ENCODE measurements around the gene TTC34.

Gene TTC34

DNA sequence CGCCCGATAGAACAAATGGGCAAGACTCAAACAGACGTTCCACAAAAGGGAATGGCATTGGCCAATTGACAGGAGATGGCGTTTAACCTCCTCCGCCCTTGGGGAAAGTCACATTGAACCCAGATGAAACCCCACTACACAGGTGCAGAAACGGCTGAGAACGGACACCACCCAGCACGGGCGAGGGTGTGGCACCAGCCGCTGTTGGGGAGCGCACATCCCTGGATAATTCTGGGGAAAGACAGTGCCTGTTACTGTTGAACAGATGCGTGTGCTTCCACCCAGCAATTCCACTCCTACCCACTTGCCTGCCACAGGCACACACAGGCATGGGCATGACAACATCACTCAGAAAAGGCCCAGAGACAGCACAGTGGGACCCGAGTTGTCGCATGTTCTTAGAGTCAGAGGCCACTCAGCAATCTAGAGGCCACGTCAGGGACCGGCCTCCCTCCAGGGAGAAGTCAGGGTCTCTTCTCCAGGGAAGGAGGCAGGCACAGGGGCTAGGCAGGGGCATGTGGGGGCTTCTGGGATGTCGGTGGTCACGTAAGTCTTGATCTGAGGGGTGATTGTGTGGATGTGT lies 199.7 kb downstream of the TTC34 start:
- DNase-seq = no peak

DNA sequence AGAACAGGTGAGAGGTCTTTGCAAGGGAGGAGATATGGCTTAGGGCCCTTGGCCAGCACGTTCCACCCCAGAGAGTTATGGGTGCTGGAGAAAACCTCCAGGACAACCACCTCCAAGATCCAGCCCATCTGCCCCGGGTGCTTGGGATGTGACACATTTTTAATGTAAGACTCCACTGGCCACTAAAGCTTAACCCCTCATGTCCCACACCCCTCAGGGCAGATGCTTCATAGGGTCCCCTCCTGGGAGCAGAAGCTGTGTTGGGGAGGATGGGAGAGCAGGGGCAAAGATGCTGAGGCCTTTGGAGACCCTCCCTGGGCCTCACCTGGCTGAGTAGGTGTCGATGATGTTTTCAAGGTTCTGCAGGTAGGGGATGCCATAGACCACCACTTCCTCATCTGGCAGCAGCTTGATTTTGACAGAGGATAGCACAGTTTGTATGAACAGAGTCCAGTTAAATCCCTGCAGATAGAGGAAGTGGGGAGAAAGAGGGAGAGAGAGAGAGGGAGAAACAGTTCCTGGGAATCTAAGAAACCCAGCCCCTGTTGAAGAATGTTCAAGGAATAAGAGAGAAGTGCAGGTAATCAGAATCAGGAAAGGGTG lies 203.1 kb downstream of the TTC34 start:
- no peak for DNase-seq

DNA sequence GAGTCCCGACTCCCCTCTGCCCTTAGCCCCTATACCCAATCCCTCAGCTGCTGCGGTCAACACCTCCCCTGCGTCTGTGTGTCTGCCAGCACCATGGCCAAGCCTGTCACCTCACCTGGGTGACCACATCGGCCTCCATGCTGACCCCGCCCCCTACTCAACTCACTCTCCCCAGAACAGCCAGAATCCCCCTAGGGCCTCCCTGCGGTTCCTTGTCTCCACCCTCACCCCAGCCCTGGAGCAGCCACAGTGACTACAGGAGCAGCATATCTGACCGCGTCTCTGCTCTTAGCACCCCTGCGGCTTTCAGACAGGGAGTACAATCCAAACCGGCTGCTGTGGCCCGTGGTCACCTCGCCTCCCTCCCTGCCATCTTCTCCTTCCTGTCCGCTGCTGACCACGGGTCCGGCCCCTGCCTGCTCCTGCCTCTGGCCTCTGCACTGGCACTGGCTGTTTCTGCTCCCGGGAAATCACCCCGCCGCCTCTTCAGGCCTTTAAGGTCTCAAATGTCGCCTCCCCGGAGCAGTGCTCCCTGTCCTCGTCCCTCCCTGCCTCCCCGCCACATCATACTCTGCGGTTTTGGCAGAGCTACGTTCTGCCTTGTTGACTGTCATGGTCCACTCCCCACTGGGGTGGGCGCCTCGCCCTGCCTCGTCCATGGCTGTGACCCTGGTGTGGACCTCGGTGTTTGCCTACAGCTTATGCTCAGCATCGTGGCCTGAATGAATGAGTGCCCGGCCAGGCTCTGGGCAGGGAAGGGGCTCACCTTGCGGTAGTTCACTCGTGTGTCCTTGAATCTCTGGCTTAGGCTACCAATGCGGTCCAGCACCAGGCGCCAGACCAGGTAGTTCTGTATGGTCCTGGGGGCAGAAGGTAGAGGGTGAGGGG lies 203.8 kb downstream of the TTC34 start:
- DNase-seq = no peak

DNA sequence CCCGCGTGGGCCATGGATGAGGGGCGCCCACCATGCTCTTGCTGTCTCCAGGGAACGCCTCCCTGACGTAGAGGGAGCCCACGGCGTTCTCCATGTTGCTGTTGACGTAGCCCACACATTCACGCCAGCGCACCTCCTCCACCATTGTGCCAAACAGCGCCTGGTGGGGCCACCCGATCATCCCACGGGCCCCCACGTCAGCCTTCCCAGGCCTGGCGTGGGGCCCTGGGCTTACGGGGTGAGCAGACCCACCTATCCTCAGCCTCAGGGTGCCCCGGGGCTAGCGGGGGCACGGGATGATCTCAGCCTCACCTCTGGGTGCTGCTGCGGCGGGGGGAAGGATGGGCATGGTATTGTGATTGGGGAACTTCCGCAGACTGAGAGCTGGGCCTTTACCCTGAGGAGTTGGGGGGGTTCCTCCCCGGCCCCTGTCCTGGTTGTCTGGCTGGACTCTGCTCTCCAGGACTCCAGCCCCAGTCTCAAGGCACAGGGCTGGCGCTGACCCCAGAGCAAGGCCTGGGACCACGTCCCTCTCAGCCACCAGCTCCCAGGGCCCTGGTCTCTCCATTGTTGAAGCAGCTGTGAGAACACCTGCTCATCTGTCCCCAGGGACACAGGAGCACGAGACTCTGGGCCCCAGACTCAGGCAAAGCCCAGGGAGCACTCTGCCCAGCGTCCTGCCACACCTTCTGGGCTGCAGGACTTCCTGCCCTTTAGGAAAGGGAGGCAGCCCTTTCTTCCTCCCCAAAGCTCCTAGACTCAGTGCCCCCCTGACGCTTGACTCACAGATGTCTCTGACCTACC lies 204.8 kb downstream of the TTC34 start:
- DNase-seq = no peak

DNA sequence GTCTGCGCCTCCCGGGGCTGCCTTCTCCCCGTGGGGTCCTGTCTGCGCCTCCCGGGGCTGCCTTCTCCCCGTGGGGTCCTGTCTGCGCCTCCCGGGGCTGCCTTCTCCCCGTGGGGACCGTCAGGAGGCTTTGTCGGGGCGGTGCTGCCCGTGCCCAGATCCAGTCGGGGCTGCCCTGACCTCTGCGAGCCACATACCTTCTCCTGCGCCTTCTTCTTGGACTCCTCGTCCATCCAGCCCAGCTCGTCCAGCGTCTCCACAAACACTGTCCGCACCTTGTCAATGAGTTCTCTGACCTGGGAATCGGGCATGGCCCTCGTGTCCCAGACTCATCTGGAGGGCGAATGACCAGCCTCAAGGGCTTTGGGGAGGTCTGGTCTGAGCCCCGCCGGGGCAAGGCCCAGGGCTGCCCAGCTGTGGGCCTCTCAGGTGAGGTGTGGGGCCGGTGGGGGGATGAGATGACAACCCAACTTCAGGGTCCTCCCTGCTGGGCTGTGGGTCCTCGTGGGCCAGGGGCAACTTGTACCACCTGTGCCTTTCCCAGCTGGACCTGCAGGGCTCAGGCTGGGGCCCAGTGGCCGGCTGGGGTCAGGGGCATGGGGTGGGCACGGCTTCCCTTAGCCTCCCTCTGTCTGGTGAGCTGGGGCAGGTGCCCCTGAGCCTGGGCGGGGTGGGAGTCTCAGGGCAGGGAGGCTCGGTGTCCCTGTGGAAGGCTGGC lies 205.5 kb downstream of the TTC34 start:
- no peak for DNase-seq

DNA sequence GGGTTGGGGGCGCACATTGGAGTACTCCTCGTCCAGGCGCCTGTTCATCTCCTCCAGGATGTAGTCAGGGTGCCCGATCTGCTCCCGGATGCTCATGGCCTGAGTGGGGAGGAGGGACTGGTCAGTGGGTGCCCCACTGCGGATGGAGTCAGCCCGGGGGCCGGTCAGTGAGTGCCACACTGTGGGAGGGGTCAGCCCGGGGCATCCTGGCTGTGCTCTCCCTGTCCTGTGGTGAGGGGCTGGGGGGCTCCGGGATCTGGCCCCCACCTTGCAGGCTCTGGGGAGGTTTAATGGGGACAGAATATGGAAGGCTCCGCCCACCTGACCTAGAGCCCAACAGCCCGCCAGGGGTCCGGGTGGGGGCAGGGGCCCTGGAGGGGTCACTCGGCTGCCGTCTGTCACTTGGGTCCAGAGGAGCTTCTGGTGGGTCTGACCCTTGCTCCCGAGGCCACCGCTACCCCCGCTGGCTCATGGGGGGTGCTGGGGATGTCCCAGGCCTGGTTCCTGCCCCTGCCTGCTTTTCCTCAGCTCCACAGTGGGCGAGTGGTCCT lies 206.2 kb downstream of the TTC34 start:
- no peak for DNase-seq

DNA sequence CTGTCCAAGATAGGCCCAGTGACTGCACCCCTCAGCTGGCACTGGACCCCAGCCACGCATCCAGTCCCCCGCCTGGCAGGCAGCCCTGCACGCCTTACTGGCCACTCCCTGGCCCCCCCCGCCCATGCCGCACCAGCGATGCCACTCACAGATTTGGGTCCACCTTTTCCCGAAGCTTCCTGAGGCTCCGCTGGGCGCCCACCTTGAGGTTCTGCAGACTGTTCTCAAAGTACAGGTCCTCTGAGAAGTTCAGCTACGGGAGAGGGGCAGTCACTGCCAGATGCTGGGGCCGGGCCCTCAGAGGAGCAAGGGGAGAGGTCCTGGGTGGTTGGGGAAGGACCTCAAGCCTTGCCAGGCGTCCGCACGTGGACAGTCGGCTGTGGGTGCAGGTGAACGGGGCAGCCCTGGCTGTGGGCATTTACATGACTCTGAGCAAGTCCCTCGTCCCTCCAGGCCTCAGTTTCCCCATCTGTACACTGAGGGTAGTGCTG lies 206.8 kb downstream of the TTC34 start:
- DNase-seq = no peak

DNA sequence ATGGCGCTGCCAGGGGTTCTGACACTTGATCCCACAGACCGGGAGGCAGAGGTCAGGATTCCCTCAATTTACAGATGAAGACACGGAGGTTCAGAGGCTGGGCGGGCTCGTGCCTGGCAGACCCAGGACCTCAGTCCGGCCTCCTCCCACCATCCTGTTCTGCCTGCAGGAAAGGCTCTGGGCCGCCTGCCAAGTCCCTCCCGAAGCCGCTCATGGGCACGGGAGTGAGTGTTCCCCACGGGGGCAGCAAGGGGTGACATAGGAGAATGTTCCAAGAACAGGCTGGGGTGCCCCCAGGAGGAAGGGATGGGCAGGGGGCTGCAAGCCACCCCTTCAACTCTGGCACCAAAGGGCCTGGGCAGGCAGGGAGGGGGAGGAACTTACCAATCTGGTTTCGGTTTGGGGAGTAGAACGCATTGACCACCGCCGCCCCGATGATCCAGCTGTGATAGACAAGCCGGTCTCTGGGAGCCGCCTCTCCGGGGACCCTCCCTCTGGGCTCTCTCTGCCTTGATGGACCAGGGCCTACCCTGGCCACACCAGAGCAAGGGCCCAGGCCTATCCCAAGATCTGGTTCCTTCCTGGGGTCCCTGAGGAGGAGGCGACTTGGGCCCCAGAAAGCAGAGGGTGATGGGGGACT lies 207.4 kb downstream of the TTC34 start:
- DNase-seq = no peak

DNA sequence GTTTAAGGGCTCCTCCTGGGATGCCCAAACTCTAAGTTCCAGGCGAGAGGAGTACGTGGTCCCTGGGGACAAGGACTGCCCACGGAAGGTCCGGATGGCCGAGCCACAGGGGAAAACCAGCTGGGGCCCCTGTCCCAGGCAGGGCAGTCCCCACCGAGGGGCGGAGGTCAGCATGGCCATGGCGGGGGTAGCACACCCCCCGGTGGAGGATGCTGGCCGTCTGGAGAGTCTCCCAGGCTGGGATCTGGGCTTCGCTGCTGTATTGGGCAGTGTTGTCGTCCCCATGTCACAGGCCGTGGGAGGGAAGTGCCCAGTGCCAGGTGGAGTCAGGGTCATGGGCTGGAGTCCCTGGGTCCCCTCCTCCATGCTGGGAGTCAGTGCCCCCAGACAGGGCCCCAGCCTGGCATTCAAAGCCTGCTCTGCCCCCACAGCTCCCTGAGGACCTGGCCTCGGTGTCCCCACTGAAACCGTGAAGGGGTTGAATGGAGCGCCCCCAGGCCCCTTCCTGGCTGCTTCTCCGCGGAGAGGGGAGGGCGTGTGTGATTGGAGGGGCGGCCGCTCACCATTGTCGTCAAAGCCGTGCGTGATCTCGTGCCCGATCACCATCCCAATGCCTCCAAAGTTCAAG lies 208.1 kb downstream of the TTC34 start:
- no peak for DNase-seq

DNA sequence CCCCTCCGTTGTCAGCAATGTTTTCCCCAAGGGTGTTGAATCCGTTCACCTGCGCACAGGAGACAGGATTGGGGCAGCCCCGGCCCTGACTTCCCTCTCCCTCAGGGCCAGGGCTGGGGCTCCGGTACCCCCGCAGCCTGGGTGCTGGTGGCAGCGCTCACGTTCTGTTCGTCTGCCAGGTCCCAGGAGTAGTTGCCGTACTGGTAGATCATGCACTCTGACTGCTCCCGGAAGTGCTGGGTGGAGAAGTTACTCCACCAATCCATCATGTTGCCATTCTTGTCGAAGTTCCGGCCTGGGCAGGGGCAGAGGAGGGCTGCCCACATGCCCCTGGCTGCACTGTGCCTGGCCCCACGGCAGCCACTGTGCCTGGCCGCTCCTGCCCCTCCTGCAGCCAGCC lies 208.8 kb downstream of the TTC34 start:
- no peak for DNase-seq

DNA sequence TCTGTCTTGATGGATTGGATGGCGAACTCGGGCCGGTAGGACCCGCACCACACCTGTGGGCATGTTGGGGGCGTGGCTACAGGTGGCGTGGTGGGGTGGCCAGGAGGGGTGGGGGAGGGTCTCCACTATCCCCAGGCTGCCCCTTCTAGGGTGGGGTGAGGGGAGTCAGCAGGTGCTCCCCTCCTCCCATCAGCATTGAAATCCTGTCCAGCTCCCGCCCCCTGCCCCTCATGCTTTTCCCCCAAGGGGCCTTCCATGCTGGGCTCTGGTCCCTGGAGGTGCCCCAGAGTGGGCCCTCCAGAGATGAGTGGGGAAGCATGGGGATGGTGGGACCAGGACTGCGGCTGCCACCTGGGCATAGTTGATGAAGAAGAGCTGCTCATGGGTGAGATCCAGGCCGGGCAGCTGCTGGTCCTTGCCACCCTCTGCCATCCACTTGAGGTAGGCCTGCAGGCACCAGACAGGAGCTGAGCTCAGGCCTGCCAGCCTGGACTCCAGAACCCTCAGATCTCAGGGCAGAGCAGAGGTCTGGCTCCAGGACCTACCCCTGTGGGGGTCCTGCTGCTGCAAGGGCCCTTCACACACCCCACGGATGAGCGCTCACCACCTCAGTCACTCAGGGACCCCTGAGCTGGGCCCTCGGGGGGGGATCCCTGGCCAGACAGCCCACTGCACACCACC lies 209.8 kb downstream of the TTC34 start:
- DNase-seq = no peak

DNA sequence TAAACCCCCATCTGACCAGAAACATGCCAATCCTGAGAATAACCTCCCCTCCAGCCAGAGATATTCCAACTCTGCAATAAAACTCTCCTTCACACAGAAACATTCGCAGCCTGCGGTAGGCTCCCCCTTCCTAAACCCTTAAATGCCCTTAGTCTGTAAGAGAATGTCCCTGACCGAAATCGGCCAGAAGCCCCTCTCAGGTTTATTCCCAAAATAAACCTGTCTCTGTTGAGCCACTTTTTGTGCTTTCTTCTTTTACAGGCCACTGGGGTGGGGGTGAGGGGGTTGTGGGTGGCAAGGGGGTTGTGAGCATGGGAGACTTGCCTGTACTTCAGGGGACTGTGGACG lies 210.3 kb downstream of the TTC34 start:
- no peak for DNase-seq

DNA sequence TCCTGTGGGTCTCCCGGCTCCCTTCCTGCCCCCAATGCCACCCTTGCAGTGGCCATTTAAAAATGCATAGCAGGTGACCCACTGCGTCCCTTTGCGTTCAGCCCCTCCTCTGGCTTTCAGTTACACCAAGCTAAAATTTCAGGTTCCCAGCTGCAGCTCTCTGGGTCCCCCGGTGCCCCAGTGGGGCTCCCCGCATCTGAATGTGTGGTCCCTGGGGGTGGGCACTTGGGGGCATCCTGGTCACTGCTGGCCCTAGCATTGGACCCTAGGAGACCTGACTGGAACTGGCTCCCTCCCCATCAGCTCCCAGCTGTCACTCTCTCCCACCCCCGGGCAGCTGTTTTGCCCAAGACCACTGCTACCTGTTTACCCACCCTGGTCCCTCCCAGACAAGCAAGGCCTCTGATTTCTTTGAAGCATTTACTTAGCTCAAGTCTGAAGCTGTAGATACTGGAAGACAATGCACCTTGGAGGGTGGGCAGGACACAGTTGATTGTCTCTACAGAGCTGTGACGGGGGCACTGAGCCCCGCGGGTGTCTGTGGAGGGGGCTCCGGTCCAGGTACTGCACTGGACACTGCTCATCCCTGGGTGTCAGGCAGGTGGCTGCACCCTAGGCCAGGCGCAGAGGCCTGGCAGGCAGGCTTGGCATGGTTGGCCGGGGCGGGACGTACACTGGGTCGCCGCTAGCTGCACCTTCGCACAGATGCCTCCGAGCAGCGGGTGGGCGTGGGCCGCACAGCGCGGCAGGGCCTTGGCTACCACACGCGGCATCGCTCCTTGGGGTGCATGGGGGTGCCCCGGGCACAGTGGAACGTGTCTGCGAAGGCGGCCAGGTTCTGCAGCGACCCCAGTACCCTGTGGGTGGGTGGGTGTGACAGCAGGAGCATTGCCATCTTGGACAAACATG lies 211.0 kb downstream of the TTC34 start:
- no peak for DNase-seq

DNA sequence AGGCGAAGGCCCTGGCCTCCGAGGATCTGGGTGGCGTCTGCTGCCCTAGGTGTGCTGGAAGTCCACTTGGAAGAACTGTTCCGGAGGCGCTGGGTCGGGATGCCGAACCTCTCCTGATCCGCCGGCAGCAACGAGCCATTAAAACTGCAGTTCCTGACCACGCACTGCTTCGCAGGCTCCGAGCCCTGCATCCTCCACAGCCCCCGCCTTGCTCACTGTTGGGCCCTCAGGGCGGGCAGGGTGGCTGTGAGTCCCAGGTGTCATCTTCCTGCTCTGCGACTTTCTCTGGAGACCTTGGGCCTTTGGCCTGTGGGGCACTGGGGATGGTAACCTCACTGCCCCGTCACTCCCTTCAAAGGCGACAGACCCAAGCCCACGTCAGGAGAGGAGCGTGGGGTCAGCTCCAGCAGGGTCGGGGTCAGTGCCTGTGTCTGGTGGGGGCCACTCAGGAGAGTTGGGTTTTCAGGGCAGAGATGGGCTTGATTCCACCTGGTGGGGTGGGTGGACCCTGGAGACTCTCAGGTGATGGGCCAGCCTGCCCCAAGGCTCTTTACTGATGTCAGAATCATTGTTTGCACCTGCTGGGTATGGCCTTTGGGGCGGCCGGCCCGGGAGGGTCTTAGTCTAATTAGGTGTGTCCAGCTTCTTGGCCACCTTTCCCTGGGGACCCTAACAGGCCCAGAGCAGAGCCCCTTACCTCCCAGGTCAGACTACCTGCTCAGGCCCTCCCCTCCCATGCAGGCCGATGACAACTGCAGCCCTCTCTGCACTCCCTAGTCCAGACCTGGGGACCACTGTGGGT lies 211.9 kb downstream of the TTC34 start:
- no peak for DNase-seq

DNA sequence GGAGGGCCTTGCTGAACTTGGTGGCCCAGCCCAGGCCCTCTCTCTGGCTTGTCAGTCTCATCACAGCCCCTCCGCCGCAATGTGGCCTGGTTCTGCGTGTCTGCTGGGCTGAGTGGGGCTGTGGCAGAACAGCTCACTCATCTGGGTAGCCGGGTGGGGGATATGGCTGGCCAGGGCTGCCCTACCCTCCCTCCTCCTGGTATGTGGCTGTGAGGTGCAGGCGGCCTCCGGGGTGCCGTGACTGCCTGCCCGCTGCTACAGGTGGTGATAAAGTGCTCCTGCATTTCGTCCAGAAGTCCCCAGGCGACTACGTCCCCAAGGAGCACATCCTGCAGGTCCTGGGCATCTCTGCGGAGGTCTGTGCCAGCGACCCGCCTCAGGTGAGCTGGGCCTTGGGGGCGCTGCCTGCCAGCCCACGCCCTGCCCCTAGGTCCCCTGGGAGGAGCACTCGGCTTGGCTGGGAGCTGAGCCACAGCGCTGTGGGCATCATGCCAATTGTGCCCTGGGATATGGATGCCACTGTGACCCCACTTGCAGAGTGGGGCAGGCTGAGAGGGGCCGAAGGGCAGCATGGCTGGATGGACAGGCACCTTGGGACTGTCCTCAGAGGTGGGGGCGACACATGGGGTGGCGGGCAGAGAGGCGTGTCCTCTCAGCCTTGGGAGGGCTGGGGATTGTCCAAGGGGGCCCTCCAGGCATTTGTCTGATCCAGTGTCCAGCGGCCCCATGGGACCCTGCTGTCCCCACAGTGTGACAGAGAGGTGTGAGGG lies 212.6 kb downstream of the TTC34 start:
- no peak for DNase-seq

DNA sequence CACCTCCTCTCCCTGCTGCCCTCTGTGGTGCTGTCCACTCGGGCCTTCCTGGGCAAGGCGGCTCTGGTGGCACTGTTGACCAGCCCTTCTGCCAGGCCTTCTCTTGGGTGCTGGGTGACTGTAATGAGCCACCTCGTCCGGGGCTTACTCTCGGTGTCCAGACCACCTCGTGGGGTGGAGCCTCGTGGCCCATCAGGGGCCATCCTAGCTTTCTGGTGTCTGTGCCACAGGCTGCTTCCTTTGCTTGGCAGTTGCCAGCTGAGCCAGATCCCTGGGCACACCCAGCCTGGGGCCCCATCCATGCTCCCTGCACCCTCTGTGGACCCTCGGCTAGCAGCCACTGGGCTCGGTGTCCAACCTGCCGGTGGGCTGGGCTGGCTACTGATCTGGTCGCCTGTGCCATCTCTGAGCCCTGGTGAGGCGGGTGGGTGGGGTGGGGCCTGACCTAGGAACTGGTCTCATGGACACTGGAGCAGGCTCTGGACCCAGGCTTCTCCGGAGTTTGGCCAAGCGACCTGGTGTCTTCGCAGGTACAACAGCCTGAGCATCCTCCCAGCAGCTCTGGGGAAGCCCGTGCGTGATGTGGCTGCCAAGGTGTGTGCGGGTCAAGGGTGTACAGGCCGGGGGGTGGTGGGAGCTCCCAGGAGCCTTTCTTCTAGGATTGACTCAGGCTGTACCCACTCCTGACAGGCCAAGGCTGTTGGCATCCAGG lies 213.5 kb downstream of the TTC34 start:
- no peak for DNase-seq
